NCI-H2029 (cell line): ENCODE measurements around the gene RABL6.
A peak's percentile ranks its signal among the peaks of the same experiment; 100 is the strongest.
"Not testable (repeated sequence)": the region's sequence is repeated elsewhere in the genome, so short reads cannot be mapped to it uniquely, and the experiment has no call there.

ENCODE experiments used
- DNase-seq: peaks from one replicate; lab custom pipeline; 2025; lab: John Stamatoyannopoulos, UW

RABL6 gene

DNA sequence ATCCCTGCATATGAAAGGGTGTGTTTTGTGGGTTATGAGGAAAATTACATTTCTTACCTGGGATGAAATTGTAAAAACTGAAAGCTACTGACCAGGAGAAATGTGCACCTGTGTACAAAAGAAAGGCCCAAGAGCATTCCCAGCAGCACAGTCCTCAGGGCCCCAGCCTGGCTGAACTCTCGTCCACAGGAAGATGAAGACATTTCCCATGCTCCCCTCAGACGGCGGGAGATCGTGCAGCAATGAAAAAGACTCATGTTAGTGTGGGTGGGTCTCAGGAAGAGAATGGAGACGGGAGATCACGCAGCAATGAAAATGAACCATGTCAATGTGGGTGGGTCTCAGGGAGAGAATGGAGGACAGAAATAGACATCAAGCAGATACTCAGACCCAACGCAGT lies 30.8 kb upstream of the RABL6 start:
- no peak for DNase-seq

DNA sequence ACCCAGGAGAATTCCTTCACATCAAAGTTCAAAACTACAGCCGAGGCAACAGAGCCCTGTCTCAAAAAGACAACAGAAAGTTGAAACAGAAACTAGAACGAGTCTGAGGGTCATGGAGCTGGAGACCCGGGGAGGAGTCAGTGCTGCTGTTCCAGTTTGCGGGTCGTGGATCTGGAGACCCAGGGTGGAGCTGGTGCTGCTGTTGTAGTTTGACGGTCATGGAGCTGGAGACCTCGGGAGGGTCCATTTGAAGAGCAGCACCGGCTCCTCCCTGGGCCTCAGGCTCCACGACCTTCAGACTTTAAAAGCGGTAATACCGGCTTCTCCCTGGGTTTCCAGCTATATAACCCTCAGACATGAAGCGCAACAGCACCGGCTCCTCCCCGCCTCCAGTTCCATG lies 30.4 kb upstream of the RABL6 start:
- no peak for DNase-seq

DNA sequence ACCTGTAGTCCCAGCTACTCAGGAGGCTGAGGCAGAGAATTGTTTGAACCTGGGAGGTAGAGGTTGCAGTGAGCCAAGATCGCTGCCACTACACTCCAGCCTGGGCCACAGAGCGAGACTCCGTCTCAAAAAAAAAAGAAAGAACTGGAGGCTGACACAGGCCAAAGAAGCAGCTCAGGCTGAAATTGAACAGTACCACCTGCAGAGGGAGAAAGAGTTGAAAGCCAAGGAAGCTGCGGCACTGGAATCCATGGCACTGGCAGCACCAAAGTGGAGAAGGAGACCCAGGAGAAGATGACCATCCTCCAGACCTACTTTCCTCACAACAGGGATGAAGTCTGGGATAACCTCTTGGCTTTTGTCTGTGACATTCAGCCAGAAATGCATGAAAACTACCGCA lies 27.9 kb upstream of the RABL6 start:
- DNase-seq, result no peak

DNA sequence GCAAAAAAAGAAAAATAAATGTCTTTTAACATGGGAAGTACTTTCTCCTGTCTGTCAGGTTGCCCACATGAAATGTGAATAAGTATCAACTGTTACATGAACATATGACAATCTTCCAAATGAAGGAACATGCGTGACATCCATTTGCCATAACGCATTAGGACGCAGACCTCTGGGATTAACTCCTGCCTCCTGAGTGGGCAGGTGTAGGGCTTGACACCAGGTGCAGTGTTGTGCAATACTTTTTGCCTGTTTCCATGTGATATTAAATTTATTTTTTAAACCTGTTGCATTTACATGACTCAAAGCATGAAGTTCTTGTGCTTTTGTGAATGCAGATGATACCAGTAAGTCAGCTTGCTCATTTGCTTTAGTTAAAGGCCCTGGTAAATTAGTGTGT lies 25.3 kb upstream of the RABL6 start:
- DNase-seq, result no peak

DNA sequence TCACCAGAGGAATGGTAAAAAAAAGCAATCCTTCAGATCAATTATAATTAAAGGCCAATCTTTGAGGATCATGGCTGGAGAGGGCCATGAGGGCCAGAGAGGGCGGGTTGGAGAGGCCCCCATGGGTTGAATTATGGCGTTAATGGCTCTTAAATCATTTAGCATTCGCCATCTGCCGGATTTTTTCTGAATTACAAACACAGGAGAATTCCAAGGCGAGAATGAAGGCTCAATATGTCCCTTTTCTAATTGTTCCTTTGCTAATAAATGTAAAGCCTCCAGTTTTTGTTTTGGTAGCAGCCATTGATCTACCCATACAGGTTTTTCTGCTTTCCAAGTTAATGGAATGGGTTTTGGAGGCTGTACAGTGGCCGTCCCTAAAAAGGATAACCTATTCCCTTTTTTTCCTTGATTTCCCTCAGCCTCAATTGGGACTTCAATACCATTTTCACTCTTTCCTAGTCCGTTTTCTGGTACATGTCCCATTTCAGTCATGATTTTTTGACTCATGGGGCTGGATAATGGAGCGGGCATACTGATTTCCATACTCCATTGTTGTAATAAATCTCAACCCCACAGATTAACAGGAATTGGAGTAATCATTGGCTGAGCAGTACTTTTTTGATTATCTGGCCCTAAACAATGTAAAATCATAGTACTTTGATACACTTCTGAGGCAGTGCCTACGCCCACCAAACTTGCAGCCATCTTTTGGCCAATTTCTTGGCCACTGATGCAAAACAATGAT lies 23.3 kb upstream of the RABL6 start:
- DNase-seq, result no peak

DNA sequence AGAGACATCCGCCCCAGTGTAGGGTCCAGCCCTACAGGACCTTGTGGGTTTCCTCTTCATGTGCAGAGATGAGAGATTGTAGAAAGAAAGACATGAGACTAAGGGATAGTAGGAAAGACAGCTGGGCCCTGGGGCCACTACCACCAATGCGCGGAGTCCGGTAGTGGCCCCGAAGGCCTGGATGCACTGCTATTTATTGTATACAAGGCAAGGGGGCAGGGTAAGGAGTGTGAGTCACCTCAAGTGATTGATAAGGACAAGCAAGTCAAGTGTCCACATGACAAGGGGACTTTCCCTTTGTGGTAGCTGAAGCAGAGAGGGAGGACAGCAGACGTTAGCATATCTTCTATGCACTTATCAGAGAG lies 22.8 kb upstream of the RABL6 start:
- no peak for DNase-seq

DNA sequence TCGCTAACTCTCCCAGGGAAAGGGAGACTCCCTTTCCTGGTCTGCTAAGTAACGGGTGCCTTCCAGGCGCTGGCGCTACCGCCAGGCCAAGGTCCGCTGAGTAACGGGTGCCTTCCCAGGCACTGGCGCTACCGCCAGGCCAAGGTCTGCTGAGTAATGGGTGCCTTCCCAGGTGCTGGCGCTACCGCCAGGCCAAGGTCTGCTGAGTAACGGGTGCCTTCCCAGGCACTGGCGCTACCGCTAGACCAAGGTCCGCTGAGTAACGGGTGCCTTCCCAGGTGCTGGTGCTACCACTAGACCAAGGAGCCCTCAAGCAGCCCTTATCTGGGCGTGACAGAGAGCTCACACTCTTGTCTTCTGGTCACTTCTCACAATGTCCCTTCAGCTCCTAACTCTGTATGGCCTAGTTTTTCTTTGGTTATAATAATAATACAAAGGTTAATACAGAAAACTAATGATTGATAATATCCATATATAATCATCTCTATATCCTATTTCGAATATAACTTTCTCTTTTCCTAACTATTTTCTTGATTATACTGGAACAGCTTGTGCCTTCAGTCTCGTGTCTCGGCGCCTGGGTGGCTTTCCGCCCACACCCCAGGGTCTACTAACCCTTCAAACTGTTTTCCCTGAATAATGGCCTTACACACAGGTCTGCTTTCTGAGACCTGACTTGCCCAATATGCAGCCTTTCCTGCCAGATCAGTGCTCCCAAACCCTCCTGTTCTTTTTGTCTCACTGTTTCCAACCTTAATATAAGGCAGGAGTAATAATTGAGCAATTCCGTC lies 22.0 kb upstream of the RABL6 start:
- DNase-seq, result not testable (repeated sequence)

DNA sequence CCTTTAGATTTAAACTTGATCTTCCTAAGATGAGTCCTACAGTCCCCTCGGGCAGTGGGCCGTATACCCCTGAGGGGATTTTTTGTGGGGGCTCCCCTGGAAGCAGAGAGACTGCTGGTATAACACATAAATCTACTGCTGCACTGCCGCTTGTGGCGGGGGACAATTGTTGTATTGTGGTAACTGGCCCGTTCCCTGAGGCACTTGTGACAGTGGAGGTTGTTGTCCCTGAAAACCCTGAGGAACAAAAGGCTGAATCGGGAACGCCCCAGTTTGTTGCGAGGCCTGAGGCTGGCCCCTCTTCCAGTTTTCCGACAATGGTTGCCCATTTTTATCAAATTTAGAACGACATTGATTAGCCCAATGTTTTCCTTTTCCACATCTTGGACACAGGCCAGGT lies 21.3 kb upstream of the RABL6 start:
- no peak for DNase-seq

DNA sequence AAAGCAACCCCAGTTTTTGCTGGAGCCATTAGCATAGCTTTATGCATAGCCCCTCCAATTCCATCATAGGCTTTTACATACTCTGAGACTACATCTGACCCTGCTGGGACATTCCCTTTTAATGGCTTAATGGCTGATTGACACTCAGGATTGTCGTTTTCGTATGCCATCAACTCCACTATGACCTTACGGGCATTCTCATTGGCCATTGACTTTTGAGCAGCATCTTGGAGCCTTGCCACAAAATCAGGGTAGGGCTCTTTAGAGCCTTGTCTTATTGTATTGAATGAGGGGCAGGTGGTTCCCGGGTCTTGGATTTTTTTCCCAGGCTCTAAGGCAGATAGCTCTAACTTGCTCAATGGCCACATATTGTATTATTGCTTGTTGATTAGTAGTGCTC lies 20.8 kb upstream of the RABL6 start:
- not testable (repeated sequence) for DNase-seq

DNA sequence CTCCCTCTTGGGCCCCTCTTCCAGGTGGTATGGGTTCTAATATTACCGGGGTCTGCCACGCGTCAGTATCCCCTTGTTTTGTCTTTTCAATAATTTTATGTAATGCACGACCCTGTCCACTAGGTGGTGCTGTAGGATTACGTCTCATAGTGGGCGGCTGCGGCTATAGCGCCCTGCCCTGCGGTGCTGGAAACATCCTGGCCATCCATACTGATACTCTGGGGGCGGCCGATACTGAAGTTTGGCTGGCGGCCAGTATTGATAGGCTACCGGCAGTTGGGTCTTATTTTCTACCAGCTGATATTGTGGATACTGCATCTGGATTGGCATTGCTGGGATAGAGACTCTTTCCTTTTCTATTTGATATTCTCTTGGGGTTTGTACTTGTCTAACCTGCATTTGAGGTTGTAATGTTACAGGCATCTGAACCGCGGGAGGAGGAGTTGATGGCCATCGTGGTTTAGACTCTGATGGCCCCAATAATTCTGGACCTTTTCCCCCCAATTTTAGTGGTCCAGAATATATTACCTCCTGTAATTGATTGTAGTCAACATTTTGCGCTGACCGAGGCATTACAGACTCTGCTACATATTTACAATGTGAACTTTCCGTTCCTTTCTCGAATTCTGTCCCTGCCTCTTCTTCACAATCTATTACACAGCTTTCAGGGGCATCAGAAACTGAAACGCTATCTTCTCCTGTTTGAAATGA lies 19.9 kb upstream of the RABL6 start:
- peak; percentile 45 for DNase-seq

DNA sequence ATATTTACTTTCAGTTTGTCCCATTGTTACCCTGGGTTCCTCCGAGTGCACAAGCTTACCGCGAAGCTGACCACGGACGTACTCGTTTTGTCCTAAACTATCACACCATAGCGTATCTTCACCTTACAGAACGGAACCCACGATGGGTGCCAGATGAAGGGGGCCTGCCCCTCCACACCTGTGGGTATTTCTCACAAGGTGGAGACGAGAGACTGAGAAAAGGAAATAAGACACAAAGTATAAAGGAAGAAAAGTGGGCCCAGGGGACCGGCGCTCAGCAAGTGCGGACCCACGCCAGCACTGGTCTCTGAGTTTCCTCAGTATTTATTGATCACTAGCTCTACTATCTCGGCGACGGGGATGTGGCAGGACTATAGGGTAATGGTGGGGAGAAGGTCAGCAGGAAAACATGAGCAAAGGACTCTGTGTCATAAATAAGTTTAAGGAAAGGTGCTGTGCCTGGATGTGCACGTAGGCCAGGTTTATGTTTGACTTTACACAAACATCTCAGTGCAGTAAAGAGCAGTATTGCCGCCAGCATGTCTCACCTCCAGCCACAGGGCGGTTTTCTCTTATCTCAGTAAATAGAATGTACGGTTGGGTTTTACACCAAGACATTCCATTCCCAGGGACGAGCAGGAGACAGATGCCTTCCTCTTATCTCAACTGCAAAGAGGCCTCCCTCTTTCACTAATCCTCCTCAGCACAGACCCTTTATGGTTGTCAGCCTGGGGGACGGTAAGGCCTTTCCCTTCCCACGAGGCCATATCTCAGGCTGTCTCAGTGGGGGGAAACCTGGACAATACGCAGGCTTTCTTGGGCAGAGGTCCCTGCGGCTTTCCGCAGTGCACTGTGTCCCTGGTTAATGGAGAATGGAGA lies 18.9 kb upstream of the RABL6 start:
- DNase-seq, result not testable (repeated sequence)

DNA sequence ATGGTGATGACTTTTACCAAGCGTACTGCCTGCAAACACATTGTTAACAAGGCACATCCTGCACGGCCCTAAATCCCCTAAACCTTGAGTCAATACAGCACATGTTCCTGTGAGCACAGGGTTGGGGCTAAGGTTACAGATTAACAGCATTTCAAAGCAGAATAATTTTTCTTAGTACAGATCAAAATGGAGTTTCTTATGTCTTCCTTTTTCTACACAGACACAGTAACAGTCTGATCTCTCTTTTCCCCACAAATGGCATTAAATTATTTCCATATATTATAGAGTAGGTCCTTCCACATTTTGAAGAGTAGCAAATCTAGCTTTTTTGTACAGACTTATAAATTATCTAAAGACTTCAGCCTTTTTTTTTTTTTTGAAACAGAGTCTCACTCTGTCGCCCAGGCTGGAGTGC lies 18.2 kb upstream of the RABL6 start:
- no peak for DNase-seq

DNA sequence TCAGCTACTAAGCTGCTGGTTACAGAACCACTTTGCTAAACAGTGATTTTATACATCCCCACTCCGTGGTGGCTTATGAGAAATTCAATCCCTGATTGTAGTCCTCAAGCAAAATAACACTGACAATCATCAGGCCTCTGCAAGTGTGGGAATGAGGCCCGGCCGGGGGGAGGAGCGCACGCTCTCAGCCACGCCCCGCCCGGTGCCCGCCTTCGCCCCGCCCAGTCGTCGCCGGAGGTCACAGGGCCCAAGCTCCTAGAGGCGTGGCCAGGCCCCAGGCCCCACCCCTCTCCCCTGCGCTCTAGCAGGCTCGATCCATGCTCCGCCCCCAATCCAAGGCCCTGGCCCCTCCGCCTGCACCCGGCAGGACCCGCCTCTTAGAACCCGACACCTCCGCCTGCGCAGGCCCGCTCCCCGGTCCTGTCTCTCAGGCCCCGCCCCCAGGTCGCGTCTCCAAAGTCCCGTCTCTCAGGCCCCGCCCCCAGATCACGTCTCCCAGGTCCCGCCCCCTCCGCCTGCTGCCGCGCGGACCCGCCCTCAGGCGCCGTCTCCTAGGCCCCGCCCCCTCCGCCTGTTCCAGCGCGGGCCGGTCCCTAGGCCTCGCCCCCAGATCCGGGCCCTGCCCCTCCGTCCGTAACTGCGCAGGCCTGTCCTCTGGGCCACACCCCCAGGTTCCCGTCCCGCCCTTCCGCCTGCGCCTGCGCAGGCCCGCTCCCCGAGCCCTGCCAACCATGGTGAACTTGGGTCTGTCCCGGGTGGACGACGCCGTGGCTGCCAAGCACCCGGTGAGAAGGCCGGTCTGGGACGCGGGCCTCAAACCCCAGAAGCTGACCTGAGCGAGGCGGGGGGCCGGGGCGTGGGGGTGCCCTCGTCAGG lies 16.9 kb upstream of the RABL6 start, which contains the start of gene TMEM141:
Gene TMEM141, plus strand, starts transcription at position 705 of the 876 bp plus-strand sequence. Its CDS starts 27 bp downstream, at position 732.
- peak; percentile 100 for DNase-seq

DNA sequence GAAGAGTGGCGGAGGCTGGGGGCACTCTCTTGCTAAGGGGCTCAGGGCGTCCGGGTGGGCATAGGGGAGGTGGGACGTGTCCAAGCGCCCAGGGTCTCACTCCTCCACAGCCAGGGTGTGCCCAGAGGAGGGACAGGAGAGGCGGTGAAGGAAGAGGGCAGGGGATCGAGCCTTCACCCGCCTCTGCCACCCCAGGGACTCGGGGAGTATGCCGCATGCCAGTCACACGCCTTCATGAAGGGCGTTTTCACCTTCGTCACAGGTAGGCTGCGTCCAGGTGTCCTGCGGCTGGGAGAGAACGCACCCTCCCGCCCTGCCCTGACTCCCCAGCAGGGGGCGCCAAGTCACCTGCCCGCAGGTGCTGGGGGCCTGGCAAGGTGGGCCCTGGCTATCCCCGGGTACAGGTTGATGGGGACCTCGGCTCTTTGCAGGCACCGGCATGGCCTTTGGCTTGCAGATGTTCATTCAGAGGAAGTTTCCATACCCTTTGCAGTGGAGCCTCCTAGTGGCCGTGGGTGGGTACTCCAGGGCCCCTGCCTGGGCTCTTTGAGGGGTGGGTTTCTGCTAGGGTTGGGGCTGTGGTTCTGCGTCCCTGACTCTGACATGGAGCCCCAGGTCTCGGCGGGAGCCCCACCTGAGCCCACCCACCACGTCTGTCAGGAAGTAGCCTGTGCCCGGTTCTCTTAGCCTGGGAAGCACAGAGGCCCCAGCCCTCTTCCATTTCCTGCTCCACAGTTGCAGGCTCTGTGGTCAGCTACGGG lies 16.1 kb upstream of the RABL6 start:
- DNase-seq, result peak; percentile 60

DNA sequence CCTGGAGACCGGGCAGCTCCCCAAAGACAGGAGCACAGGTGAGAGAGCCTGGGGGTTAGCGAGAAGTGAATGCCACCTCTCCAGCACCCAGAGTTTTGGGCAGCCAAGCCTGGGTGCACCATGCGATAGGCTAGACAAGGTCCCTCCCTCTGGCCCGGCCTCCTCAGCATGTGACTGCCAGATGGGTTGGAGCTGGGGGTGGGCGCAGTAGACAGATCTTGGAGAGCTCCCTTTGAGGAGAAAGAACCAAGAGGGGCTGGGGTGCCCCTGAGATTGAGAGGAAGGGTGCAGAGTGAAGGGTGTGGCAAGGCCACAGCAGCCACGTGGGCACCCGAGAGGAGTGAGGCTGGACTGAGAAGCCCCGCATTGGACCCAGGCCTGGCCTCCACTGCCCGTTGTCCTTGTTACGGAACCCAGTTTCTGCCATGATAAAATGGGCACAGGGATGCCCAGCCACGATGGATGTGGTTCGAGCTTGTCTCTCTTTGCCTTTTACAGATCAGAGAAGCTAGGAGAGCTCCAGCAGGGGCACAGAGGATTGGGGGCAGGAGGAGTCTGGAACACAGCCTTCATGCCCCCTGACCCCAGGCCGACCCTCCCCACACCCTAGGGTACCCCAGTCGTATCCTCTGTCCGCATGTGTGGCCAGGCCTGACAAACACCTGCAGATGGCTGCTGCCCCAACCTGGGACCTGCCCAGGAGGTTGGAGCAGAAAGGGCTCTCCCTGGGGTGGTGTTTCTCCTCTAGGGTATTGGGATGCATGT lies 15.2 kb upstream of the RABL6 start:
- no peak for DNase-seq

DNA sequence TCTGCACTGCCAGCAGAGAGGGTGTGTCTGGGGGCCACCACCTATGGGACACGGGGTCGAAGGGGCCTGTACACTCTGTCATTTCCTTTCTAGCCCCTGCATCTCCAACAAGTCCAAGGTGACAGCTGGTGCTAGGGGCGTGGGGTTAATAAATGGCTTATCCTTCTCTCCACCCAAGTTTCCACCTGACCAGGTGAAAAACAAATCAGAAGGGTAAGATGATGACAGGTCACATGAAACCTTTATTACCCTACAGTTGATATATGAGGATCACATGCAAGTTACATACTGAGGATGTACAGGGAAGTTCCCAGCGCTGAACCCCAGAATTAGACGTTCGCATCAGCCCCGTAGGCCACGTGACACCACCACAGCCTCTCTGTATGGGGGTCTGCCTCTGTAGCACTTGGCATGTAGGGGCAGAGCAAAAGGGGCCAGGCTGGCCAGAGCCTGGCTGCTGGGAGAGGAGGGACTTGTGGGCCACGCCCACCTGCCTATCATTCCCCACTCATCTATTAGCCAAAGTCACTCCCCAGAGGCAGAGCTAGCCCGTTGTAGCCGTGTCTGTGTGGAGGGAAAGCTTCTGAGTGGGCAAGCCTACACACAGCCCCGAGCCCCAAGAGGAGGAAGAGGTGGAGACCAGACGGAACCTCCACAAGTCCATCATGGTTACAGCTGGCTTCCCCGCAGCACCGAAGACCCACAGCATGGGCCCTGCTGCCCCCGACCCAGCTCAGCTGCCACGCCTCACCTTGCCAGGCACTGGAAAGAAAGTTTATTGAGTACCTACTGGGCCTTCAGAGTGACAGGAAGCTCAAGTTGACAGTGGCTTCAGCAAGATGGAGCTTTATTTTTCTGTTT lies 14.4 kb upstream of the RABL6 start:
- peak; percentile 17 for DNase-seq

DNA sequence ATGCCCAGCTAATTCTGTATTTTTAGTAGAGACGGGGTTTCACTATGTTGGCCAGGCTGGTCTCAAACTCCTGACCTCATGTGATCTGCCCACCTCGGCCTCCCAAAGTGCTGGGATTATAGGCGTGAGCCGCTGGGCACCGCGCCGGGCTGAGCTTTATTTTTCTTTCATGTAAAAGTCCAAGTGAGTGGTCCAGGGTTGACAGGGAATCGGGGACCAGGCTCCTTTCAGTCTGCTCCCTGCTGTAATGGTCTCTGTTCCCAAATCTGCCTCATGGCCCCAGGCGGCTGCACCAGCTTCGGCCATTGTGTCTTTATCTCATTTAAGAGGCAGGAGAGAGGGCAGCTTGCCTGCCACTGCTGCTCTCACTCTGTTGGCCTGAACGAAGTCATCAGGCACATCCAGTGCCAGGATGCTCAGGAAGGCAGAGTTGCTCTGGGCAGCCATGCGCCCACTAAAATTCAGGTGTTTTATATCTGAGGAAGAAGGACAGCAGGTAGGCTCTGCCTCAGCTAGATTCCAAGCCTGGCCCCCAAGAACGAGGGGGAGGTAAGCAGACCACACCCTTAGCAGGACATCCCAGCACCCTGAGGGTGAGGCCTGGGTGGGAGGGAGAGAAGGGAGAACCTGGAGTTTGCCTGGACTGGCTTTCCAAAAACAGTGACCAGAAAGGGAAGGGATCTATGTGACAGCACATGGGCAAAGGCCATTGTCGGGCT lies 13.3 kb upstream of the RABL6 start:
- DNase-seq, result no peak

DNA sequence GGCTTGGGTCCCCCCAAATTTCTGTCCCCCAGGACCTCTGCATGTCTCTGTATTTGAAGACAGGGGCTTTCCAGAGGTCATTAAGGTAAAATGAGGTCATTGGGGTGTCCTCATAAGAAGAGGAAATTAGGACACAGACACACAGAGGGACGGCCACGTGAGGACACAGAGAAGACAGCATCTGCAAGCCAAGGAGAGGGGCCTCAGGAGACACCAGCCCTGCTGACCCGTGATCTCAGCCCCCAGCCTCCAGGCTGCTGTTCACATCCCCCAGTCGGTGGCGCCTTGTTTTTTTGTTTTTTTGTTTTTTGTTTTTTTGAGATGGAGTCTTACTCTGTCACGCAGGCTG lies 12.8 kb upstream of the RABL6 start:
- no peak for DNase-seq
